T-helper 1 cell treated with Interleukin-12 subunit alpha and Interleukin-12 subunit beta and Interleukin-4 antibody, amounts not matched to agents 30 μg/mL and 1 μg/mL, for 36 hours (primary cell): Measurements from ENCODE around the gene OPN3.

Experiments
- H3K27ac Mint-ChIP-seq: one replicate; pipeline ENCODE4 v1.8.0; 2021; ENCODE audit warnings: mild to moderate bottlenecking, mixed read lengths
- H3K27me3 Mint-ChIP-seq: one replicate; pipeline ENCODE4 v1.8.0; 2021; ENCODE audit warnings: low read depth, mixed read lengths
- H3K36me3 Mint-ChIP-seq: one replicate; pipeline ENCODE4 v1.8.0; 2021; ENCODE audit warnings: low read depth, mixed read lengths
- H3K4me1 Mint-ChIP-seq: one replicate; pipeline ENCODE4 v1.8.0; 2021; ENCODE audit warnings: low read depth, mixed read lengths
- H3K4me3 Mint-ChIP-seq: one replicate; pipeline ENCODE4 v1.8.0; 2021; ENCODE audit warnings: mild to moderate bottlenecking, moderate library complexity, mixed read lengths
- H3K9me3 Mint-ChIP-seq: one replicate; pipeline ENCODE4 v1.8.0; 2021; ENCODE audit warnings: mixed read lengths

OPN3 gene

DNA sequence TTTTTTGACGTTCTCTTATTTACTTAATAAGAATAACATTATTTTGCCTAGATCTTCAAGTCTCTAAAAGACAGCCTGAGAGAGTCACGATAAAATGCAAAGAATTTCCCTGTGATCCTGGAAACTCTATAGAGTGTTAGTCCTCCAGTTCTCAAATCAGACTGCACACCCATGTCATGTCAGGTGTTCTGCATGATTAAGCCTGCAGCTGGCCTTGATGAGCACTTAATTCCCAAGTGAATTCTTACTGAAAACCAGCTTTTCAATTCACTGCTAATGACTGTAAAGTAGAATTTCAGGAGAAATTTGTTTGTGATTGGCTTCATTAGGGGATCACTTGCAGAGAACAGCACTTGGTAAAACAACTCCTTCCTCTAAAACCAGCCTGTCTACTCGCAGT lies 41.9 kb downstream of the OPN3 start:
- peaks cover 5% of the 10 kb centered on the region for H3K36me3 Mint-ChIP-seq
- H3K27ac Mint-ChIP-seq, result no peak overlapping the region
- H3K4me3 Mint-ChIP-seq, result no peak overlapping the region
- no peaks in the 10 kb centered on the region for H3K9me3 Mint-ChIP-seq
- H3K27me3 Mint-ChIP-seq, result no peaks in the 10 kb centered on the region
- H3K4me1 Mint-ChIP-seq, result no peaks in the 10 kb centered on the region

DNA sequence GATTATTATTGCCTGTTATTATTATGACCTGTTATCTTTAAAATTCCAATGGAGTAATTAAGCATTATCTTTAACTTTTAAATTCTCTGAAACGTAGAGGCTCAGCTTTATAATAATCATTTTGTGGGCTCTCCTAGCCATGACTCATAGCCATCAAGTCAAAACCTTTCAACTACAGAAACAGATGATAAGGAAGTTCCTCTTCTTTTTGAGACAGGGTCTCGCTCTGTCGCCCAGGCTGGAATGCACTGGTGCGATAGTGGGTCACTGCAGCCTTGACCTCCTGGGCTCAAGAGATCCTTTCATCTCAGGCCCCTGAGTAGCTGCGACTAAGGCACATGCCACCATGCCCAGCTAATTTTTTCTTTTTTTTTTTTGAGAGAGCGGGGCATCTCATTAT lies 43.5 kb downstream of the OPN3 start:
- Mint-ChIP-seq H3K27ac (no peak overlapping the region), H3K9me3 (no peaks in the 10 kb centered on the region), H3K27me3 (no peaks in the 10 kb centered on the region), H3K4me1 (peaks cover 3% of the 10 kb centered on the region), H3K36me3 (peaks cover 5% of the 10 kb centered on the region), H3K4me3 (no peak overlapping the region)

DNA sequence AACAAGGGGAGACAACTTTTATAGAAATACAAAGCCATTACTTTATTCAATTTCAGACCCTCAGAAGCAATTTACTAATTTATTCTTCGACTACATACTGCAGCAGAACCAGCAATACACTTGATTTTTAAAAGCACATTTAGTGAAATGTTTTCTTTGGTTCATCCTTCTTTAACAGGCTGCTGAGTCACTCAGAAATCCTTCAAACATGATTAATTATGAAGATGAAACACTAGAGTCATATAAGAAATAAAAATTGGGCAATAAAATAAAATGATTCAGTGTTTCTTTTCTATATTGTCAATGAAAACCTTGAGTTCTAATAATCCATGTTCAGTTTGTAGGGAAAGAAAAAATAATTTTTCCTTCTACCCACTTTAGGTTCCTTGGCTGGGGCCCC lies 47.0 kb downstream of the OPN3 start:
- Mint-ChIP-seq H3K27ac (no peak overlapping the region), H3K36me3 (peaks cover 5% of the 10 kb centered on the region), H3K4me3 (no peak overlapping the region), H3K9me3 (no peaks in the 10 kb centered on the region), H3K27me3 (no peaks in the 10 kb centered on the region), H3K4me1 (peaks cover 3% of the 10 kb centered on the region)

DNA sequence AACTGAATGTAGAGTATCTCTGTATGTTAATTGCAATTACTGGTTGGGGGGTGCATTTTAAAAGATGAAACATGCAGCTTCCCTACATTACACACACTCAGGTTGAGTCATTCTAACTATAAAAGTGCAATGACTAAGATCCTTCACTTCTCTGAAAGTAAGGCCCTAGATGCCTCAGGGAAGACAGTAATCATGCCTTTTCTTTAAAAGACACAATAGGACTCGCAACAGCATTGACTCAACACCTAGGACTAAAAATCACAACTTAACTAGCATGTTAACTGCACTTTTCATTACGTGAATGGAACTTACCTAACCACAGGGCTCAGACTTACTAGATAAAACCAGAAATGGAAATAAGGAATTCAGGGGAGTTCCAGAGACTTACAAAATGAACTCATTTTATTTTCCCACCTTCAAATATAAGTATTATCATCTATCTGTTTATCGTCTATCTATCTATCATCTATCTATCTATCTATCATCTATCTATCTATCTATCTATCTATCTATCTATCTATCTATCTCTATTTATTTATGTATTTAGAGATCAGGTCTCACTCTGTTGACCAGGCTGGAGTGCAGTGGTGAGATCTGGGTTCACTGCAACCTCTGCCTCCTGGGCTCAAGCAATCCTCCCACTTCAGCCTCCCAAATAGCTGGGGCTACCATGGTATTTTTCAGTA lies 47.8 kb downstream of the OPN3 start:
- H3K4me3 Mint-ChIP-seq, result no peak overlapping the region
- no peaks in the 10 kb centered on the region for H3K27me3 Mint-ChIP-seq
- peaks cover 5% of the 10 kb centered on the region for H3K36me3 Mint-ChIP-seq
- no peak overlapping the region for H3K27ac Mint-ChIP-seq
- H3K4me1 Mint-ChIP-seq, result peaks cover 3% of the 10 kb centered on the region
- H3K9me3 Mint-ChIP-seq, result no peaks in the 10 kb centered on the region

DNA sequence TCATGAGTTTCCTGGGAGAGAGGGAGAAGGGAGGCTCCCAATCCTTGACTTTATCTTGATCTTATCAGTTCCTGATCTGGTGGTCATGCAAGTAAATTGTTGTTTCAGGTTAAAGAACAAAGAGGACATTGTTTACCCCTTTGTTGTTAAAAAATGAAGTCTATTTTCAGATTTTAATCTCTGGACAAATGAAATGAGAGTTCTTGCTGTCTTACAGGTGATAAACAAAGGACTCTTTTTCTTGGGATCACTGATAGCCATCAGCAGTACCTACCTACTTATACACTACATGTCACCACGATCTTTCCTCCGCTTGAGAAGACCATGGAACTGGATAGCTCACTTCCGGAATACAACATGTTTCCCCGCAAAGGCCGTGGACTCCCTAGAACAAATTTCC lies 48.4 kb downstream of the OPN3 start:
- Mint-ChIP-seq H3K4me3 (no peak overlapping the region), H3K27me3 (no peaks in the 10 kb centered on the region), H3K36me3 (peaks cover 5% of the 10 kb centered on the region), H3K27ac (no peak overlapping the region), H3K4me1 (peaks cover 3% of the 10 kb centered on the region), H3K9me3 (no peaks in the 10 kb centered on the region)

DNA sequence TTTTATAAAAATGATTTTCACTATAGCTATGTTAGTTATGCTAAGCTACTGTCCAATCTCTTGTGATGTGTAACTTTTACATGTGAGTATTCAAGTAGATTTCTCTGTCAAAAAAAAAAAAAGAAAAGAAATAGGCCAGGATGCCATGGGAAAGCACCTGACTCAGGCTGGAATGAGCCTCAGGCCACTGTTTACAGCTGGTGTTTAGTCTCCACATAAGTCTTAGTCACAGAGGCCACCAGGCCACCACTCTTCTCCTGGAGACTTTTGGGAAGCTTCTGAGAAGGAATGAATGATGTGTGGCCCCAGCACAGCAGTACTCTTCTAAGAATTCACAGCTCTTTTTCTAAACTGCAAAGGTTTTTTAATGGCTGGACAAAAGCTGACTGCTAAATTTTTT lies 48.9 kb downstream of the OPN3 start:
- H3K36me3 Mint-ChIP-seq, result peaks cover 5% of the 10 kb centered on the region
- no peaks in the 10 kb centered on the region for H3K27me3 Mint-ChIP-seq
- H3K27ac Mint-ChIP-seq, result no peak overlapping the region
- H3K4me3 Mint-ChIP-seq, result no peak overlapping the region
- peaks cover 3% of the 10 kb centered on the region for H3K4me1 Mint-ChIP-seq
- no peaks in the 10 kb centered on the region for H3K9me3 Mint-ChIP-seq

DNA sequence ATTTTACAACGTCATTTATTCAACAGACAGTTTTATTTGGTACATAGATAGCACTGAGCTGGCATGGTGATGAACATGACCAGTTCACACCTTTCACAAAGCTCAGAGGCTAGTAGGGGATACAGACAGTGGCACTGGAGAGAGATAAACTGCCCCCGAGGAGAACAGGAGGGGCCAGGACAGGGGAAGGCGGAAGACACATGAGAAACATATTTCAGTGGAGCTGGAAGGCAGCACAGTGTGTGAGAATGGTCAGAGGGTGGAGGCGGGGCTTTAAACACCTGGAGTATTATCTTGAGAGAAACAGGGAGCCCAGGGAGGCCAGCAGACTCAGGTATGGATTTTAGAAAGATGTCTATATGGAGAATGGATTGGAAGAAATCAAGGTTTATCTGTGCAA lies 49.5 kb downstream of the OPN3 start:
- H3K9me3 Mint-ChIP-seq, result no peaks in the 10 kb centered on the region
- no peak overlapping the region for H3K4me3 Mint-ChIP-seq
- H3K4me1 Mint-ChIP-seq, result peaks cover 3% of the 10 kb centered on the region
- H3K27me3 Mint-ChIP-seq, result no peaks in the 10 kb centered on the region
- peaks cover 5% of the 10 kb centered on the region for H3K36me3 Mint-ChIP-seq
- no peak overlapping the region for H3K27ac Mint-ChIP-seq

DNA sequence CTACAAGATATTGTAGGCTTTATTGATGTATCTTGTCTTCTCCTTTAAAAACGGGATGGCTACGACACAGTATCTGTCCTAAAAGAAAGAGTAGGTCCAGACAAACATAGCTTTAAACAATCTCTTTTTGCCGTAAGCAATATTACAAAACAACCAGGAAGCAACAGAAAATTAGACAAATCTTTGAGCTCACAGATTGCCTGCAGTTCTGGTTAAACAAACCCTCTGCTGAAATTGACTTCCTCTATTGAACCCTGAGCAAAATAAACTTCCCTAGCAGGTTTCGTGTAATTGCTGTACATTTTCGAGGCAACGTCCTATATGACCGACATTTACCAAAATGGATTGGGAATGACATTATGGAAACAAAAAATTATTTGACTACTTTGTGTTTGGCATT lies 50.6 kb downstream of the OPN3 start:
- no peaks in the 10 kb centered on the region for H3K27me3 Mint-ChIP-seq
- H3K4me3 Mint-ChIP-seq, result no peak overlapping the region
- H3K9me3 Mint-ChIP-seq, result no peaks in the 10 kb centered on the region
- H3K27ac Mint-ChIP-seq, result no peak overlapping the region
- peaks cover 3% of the 10 kb centered on the region for H3K4me1 Mint-ChIP-seq
- peaks cover 2% of the 10 kb centered on the region for H3K36me3 Mint-ChIP-seq

DNA sequence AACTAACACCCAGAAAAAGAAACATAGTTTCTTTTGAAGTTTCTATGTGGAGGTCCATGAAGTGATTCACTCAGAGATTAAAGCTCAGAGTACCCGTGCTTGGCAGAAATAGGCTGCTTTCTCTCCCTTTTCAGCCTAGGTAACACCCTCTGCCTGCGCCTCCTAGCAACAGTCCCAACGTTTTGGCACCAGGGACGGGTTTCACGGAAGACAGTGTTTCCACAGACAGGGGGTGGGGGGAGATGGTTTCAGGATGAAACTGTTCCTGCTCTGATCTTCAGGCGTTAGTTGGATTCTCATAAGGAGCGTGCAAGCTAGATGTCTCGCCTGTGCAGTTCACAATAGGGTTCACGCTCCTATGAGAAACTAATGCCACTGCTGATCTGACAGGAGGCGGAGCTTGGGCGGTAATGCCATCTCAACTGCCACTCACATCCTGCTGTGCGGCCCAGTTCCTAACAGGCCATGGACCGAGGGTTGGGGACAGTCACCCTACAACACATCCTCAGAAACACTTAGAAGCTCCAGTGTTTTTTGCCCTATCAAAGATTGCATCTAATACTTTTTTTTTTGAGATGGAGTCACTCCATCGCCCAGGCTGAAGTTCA lies 53.2 kb downstream of the OPN3 start:
- Mint-ChIP-seq H3K27ac (no peak overlapping the region), H3K9me3 (no peaks in the 10 kb centered on the region), H3K27me3 (no peaks in the 10 kb centered on the region), H3K36me3 (no peaks in the 10 kb centered on the region), H3K4me3 (no peak overlapping the region), H3K4me1 (peaks cover 2% of the 10 kb centered on the region)

DNA sequence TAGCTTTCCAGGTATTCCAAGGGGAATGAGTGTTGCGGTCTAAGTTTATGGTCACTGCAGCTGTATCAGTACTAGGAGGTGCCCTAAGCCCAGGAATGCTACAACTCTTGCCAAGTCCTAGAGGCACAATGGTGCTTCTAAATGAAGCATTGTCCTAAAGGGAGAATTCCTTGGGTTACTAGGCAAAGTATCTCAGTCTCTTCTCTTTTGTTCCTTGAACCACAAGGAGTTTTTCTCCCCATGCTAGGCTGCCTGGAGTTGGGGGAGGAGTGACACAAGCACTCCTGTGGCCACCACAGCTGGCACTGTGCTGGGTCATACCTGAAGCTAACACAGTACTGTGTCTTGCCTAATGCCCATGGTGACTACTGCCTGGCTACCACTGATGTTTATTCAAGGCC lies 57.2 kb downstream of the OPN3 start:
- Mint-ChIP-seq H3K36me3 (no peaks in the 10 kb centered on the region), H3K4me1 (no peaks in the 10 kb centered on the region), H3K4me3 (no peak overlapping the region), H3K9me3 (peaks cover 6% of the 10 kb centered on the region), H3K27me3 (no peaks in the 10 kb centered on the region), H3K27ac (no peak overlapping the region)

DNA sequence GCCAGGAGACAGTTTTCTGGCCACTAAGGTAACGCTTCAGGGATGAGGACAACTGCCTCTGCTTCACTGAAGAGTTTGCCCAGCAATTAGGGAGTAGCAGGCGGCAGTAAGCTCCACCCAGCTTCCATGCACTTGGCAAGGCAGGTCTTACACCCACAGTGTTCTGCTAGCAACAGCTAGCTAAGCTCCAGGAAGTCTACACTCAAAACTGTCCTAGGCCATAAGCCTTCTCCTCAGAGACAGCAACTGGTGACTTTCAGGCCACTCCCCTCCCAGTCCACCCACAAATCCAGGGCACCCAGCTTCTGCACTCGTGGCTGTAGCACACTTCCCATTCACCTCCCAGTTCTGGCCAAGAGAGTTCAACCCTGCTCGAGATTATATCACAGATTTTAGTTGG lies 60.7 kb downstream of the OPN3 start:
- H3K27me3 Mint-ChIP-seq, result peaks cover 21% of the 10 kb centered on the region
- H3K27ac Mint-ChIP-seq, result no peak overlapping the region
- peaks cover 3% of the 10 kb centered on the region for H3K36me3 Mint-ChIP-seq
- no peak overlapping the region for H3K4me3 Mint-ChIP-seq
- H3K9me3 Mint-ChIP-seq, result peaks cover 29% of the 10 kb centered on the region
- H3K4me1 Mint-ChIP-seq, result peaks cover 3% of the 10 kb centered on the region

DNA sequence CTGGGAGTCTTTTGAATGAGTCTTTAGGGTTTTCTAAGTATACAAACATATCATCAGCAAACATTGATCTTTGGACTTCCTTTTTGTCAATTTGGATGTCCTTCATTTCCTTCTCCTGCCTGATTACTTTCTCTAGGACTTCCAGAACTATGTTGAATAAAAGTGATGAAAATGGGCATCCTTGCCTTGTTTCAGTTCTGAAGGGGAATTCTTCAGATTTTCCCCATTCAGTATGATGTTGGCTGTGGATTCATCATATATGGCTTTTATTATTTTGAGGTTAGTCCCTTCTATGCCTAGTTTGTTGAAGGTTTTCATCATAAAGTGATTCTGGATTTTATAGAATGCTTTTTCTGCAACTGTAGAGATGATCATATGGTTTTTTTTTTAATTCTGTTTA lies 66.0 kb downstream of the OPN3 start:
- Mint-ChIP-seq H3K27ac (no peak overlapping the region), H3K4me3 (no peak overlapping the region), H3K36me3 (peaks cover 3% of the 10 kb centered on the region), H3K9me3 (peaks cover 29% of the 10 kb centered on the region), H3K27me3 (peaks cover 43% of the 10 kb centered on the region), H3K4me1 (peaks cover 3% of the 10 kb centered on the region)

DNA sequence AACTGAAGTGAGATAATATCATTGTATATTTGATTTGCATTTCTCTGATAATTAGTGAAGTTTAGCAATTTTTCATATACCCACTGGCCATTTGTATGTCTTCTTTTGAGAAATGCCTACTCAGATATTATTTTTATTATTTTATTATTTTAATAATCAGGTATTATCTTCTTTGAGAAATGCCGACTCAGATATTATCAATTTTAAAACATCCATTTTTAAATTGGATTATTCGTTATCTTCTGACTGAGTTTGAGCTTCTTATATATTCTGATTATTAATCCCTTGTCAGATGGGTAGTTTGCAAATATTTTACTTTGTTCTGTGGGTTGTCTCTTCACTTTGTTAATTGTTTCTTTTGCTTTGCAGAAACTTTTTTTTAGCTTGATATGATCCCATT lies 70.3 kb downstream of the OPN3 start:
- Mint-ChIP-seq H3K36me3 (no peaks in the 10 kb centered on the region), H3K4me3 (no peak overlapping the region), H3K4me1 (no peaks in the 10 kb centered on the region), H3K27ac (no peak overlapping the region), H3K9me3 (no peaks in the 10 kb centered on the region), H3K27me3 (peaks cover 24% of the 10 kb centered on the region)

DNA sequence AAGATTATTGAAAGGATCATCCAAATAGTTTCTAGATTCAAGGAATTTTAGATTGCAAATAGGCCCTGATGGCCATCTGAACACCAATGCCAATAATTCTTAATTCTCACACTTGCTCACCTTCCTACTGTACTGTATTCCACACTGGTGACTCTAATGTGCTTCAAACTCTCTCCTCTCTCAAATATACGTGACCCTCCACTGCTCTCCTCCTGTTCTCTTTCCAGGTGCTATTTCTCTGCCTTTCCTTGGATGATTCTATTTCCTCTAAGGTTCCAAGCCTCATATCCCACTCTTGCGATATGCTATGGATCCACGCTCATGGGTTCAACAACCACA lies 79.4 kb downstream of the OPN3 start:
- H3K4me1 Mint-ChIP-seq, result no peaks in the 10 kb centered on the region
- H3K27me3 Mint-ChIP-seq, result peaks cover 3% of the 10 kb centered on the region
- no peaks in the 10 kb centered on the region for H3K9me3 Mint-ChIP-seq
- H3K4me3 Mint-ChIP-seq, result no peak overlapping the region
- H3K27ac Mint-ChIP-seq, result no peak overlapping the region
- no peaks in the 10 kb centered on the region for H3K36me3 Mint-ChIP-seq

DNA sequence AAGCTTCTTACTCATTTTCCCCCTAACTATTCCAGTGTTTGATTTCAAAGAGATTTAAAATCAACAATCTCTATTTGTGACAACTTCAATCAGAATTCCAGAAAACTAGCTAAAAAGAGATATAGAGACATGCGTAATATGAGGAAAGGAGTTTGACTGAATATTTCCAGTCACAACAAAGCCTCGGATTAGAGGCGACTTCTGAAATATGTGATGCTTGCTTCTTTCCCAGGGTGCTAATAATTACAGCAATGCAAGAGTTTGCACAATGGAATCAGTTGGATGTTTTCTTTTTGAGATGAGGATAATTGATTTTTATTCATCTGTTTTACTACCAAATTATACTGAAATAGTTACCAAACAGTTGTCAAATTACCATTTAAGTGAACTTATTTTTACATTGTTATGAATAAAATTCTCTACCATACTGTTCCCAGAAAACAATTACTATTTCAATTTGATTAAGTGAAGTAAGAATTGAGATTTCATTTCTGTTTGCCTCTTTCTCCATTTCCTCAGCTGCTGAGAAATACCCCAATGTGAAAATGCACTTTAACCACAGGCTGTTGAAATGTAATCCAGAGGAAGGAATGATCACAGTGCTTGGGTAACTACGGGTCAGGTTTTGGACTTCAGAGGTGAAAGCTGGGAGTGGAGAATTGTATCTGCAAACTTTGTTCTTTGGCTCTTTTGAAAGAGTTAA lies 79.9 kb downstream of the OPN3 start:
- Mint-ChIP-seq H3K9me3 (no peaks in the 10 kb centered on the region), H3K27me3 (peaks cover 3% of the 10 kb centered on the region), H3K4me1 (no peaks in the 10 kb centered on the region), H3K4me3 (no peak overlapping the region), H3K36me3 (no peaks in the 10 kb centered on the region), H3K27ac (no peak overlapping the region)
